ENCODE data around the gene HADHA.

Gene HADHA

GRCh38 chr2:26203906-26204305 is 40.5 kb downstream of the HADHA start:
- no peak for TF ChIP-seq ZFX (IDR thresholded peaks at IDR 0.05; ENCODE audit: borderline replicate concordance)
- no peak for TF ChIP-seq CTCF (IDR thresholded peaks at IDR 0.05)
- no peak overlapping the region for H3K27ac ChIP-seq

- no peak overlapping the region for H3K27ac ChIP-seq
- TF ChIP-seq CTCF (IDR thresholded peaks at IDR 0.05) (no peak), ZFX (IDR thresholded peaks at IDR 0.05; ENCODE audit: borderline replicate concordance) (no peak)
Measured at GRCh38 chr2:26202981-26203490, 41.4 kb downstream of the HADHA start.

- no peak overlapping the region for H3K27ac ChIP-seq
- no peak for TF ChIP-seq ZFX (IDR thresholded peaks at IDR 0.05; ENCODE audit: borderline replicate concordance)
- TF ChIP-seq CTCF (IDR thresholded peaks at IDR 0.05) = no peak
Measured at GRCh38 chr2:26197516-26197915, 46.9 kb downstream of the HADHA start.

GRCh38 chr2:26196683-26197418 is 47.6 kb downstream of the HADHA start:
- H3K27ac ChIP-seq = no peak overlapping the region
- TF ChIP-seq ZFX (IDR thresholded peaks at IDR 0.05; ENCODE audit: borderline replicate concordance) (no peak), CTCF (IDR thresholded peaks at IDR 0.05) (no peak)

- TF ChIP-seq CTCF (IDR thresholded peaks at IDR 0.05) = no peak
- no peak for TF ChIP-seq ZFX (IDR thresholded peaks at IDR 0.05; ENCODE audit: borderline replicate concordance)
- no peak overlapping the region for H3K27ac ChIP-seq
Measured at GRCh38 chr2:26195040-26195984, 49.1 kb downstream of the HADHA start.

- TF ChIP-seq CTCF (IDR thresholded peaks at IDR 0.05) (no peak), ZFX (IDR thresholded peaks at IDR 0.05; ENCODE audit: borderline replicate concordance) (no peak)
- H3K27ac ChIP-seq = no peak overlapping the region
Measured at GRCh38 chr2:26193578-26194231, 50.7 kb downstream of the HADHA start.

Data from 22Rv1 (cell line).